Activated naive CD4-positive, alpha-beta T cell treated with Interleukin-2 at 50 U/mL for 16 hours (primary cell): ENCODE results near the gene RPS6KA2.

Experiments used
- DNase-seq: peaks from one replicate; pipeline ENCODE4 v3.0.0-alpha.2; 2020

Gene RPS6KA2

GRCh38 chr6:166567813-166568212, 59.2 kb downstream of the RPS6KA2 start:
- no peak for DNase-seq

DNA sequence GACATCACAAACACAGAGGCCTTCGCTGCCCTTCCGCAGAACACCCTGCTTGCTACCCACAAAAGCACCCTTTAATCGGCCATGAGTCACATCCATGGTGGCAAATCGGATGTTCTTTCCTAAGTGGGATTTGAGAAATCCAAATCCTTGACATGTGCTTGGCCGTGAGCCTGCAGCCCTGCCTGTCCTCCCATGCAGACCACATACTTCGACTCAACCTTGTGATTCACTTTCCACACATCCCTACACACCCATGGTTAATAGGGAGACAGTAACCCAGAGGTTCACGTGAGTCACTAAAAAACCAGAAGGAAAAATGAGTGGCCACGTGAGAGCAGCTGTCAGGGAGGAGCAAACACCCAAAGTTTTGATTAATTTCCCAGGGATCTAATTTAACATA, 59.9 kb downstream of the RPS6KA2 start:
- no peak for DNase-seq

DNA sequence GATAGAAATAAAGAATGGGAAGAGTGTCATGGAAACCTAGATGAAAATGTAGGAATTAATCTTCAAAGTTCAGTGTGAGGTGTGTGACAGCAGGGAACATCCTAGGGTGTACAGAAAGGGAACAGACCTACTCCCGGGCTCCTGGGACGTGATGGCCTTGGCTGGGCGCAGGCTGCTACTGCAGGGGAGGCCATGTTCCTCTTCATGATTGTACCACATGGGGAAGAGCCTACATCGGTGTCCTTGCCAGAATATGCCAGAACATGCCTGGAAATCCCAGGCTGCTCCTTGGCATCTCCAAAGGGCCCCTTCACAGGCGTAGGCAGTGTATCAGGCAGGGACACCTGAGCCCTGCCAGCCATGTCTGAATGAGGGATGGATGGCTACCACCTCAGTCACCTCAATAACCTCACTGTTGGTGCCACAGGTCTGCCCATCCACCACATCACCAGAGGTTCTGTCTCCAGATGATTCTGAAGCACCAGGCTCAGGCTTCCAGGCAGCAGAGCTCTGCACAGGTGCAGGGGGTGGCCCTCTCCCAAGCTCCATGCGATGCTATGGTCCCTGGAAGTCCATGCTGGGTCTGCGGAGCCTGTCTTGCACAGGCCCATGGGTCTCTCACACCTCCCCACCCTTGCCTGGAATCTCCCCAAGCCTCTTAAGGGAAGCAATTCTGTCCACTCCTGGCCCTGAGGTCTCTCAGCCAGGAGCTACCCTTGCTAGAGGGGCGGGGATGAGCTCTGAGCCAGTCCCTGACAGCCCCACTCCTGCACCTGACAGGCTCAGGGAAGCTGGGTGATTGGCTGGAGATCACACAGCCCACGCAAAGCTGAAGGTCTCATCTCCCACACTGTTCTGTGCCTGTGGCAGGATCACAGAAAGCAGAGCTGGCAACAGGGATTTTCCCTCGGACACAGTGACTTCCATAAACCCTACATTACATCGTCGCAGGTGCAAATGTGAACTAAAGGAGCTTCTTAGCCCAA, 60.7 kb downstream of the RPS6KA2 start:
- no peak for DNase-seq

DNA sequence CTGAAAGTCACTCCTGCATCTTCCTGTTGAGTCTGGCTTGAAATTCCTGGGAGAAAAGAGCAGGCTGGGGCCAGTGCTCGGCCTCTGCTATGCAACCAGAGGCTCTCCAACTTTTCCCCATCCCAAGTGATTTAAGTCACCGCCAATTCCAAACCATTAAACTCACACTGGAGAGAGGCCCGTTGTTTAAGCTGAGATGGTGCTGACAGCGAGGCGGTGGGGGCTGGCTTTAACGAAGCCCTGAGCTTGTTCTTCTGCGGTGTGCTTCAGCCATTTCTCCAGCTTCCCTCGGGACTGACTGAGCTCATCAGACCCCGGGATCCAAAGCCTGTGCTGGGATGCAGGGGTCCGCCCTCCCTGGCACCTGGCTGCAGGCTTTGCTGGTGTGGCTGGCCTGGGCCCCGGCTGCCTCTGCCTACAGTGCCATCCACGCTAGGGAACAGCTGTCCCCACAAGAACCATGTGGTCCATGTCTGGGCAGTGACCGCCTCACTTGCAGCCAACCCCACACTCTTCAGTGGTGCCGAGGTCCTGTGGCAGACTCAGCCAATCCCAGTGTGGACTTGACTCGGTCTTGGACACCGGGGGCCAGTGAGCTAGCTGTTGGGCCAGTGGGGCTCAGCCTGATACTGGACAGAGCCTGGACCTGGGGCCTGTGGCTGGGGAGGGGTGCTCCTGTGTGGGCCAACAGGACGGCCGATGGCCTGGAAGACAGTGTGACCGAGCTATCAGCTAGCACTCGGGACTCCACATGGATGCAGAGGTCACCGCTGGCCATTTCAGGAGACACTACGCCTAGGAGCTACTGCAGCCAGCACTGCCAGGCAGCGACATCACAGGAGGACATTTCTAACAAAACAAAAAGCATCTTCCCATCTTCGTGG, 61.7 kb downstream of the RPS6KA2 start:
- DNase-seq = no peak

DNA sequence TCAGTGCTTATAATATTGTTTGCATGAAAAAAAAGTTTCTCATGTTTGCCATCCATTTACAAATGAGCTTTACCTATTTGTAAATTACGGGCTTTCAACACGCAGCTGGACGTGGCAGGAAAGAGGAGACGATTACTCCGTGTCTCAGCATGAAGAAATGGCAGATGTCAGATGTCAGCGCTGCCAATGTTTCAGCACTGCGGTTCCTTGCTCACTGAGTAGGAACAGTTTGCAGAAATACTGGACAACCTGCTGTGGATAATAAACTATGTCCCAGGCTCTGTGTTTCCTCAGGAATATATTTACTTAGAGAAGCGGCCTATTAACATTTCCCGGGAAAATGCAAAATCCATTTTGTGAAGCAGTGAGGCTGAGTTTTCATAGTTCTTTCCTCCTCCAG, 63.2 kb downstream of the RPS6KA2 start:
- DNase-seq = no peak

- no peak for DNase-seq
These were observed 63.9 kb downstream of the RPS6KA2 start for GRCh38 chr6:166563200-166563599.

- DNase-seq = no peak
These were observed 64.3 kb downstream of the RPS6KA2 start for GRCh38 chr6:166562726-166563125.

GRCh38 chr6:166561771-166562359, 65.2 kb downstream of the RPS6KA2 start:
- no peak for DNase-seq

DNA sequence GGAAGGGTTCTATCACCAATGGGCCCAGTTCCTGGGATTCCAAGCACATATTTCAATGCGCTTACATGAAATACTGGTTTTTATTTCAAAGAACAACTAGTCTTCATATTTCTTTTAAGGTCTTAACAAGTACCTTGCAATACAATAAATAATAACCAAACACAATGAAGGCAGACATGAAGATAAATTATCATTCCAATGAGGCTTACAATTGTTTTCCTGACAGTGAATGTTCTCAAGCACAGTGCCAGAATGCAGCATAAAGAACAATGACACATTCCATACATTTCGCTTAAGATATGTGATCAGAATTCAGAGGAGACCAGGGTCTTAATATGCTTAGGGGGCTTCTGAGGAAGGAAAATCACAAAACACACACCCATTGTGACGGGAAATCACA, 66.8 kb downstream of the RPS6KA2 start:
- no peak for DNase-seq

DNA sequence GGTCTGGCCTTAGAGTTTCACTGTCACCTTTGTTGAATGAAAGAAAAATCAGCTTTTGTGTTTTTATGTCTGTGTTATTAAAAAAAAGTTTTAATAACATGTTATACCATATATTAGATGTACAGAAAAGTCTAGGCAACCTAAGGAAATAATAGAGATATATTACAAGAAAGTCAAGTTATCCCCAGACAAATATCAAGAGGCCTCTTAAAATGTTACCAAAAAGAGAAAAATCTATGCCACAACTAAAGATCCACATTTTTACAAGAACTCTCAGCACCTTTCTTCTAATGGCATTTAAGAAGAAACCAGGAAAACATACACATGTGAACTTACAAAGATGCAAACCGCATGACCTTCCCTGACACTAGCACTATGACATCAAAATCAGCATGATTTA, 67.4 kb downstream of the RPS6KA2 start:
- no peak for DNase-seq

GRCh38 chr6:166559211-166559610, 67.8 kb downstream of the RPS6KA2 start:
- no peak for DNase-seq

GRCh38 chr6:166558156-166559005, 68.7 kb downstream of the RPS6KA2 start:
- DNase-seq = no peak

GRCh38 chr6:166556863-166557322, 70.2 kb downstream of the RPS6KA2 start:
- no peak for DNase-seq

GRCh38 chr6:166556336-166556735, 70.7 kb downstream of the RPS6KA2 start:
- no peak for DNase-seq

DNA sequence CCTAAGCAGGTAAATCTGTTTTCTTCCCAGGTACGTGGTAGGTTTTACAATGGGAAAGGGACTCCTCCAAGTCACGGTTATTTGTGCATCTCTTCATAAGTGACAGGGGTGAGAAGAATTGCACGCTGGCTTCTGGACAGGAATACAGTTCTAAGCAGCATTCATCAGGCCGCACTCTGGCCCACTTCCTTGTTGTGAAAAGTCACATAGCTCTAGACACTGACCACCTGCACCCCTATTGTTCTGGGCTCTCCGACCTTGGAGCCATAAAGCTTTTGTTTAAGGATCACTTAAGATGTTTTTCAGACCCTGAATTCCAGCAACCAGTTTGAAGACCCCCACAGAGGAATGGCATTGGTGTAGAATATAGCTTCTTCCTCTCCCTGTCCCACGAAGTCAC, 72.0 kb downstream of the RPS6KA2 start:
- no peak for DNase-seq

DNA sequence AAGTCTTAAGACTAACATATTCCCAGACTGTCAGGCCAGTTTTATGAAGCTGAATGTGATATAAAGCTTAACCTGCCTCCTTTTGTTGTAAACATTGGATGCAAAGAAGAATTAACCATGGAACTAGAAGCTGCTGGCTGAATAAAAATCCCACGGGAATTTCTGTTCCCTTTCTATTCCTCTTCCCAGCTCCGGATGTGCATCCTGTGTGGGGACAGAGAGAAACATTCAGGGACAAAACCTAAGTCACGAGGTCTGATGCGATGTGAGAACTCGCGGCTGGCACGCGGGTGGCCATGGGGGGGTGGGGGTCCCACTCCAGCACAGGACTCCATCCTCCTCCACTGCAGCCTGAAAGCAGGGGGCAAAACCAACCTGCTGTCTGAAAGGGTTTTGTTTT, 72.7 kb downstream of the RPS6KA2 start:
- no peak for DNase-seq

GRCh38 chr6:166553563-166554271, 73.3 kb downstream of the RPS6KA2 start:
- no peak for DNase-seq

GRCh38 chr6:166552600-166552999, 74.5 kb downstream of the RPS6KA2 start:
- no peak for DNase-seq

GRCh38 chr6:166551754-166552495, 75.1 kb downstream of the RPS6KA2 start:
- no peak for DNase-seq

DNA sequence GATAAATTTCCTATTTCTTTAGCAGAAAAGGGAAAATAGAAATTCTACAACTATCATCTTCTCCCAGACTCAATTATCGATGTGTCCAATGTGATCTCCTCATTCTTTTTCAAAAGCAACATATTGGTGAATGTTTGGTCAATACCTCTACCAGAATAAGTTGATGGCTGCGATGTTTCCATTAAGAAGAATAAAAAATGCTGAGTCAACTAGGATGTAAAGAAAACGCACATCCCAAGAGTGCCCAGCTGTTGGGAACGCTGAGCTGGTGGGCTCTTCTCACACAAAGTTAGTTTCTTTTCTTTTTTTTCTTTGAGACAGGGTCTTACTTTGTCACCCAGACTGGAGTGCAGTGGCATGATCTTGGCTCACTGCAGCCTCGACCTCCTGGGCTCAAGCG, 80.4 kb downstream of the RPS6KA2 start:
- no peak for DNase-seq
